ENCODE data around the gene GATAD2A. TPM values are rescaled to one million over a fixed set of nuclear protein-coding genes. Genes with fewer than 3 reads are reported as not detected.
A peak's percentile ranks its signal among the peaks of the same experiment; 100 is the strongest.

GATAD2A gene
- polyA plus RNA-seq, 1 experiment = 22.0 TPM

DNA sequence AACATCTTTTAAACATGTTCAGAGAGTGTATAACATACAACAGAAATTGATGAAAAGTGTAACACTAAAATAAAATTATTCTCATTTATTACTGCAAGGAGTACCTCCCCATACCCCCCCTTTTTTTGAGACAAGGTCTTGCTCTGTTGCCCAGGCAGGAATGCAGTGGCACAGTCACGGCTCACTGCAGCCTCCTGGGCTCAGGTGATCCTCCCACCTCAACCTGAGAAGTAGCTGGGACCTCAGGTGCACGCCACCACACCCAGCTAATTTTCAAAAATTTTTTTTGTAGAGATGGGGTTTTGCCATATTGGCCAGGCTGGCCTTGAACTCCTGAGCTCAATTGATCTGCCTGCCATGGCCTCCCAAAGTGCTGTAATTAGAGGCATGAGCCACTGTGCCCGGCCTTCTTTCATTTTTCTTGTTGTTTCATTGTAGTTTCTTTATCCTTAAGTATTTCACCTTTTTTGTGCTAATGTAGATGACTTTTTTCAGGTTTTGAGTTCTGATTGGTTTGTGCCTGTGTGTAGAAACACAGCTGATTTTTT, 28.3 kb downstream of the GATAD2A start:
- Histone ChIP-seq H3K27me3 (ENCODE audit: control insufficient read depth, insufficient read depth, low read length) (no peaks in the 10 kb centered on the region), H3K27ac (ENCODE audit: low read depth, low read length) (no peak overlapping the region), H3K9me3 (ENCODE audit: control insufficient read depth, insufficient read depth, low read length) (no peaks in the 10 kb centered on the region), H3K4me3 (ENCODE audit: low read depth, low read length) (no peak overlapping the region)
- ChIA-PET CTCF (interaction anchor here (0.5 to 0.6 kb wide), 2 partner anchors 149 to 175 kb away, joined by 3 to 6 read pairs; no protein-coding TSS in a partner anchor), POLR2A (no interaction called here)
- no peak for TF ChIP-seq CTCF (IDR thresholded peaks at IDR 0.05; ENCODE audit: low read depth, low read length)
- no peak for DNase-seq (ENCODE audit: low read depth, low spot score)

- no peak for TF ChIP-seq CTCF (IDR thresholded peaks at IDR 0.05; ENCODE audit: low read depth, low read length)
- ChIA-PET POLR2A (no interaction called here), CTCF (no interaction called here)
- H3K27me3 ChIP-seq (ENCODE audit: control insufficient read depth, insufficient read depth, low read length) = no peaks in the 10 kb centered on the region
- H3K4me3 ChIP-seq (ENCODE audit: low read depth, low read length) = no peak overlapping the region
- peak overlapping the region; percentile 2 for H3K27ac ChIP-seq (ENCODE audit: low read depth, low read length)
- DNase-seq (ENCODE audit: low read depth, low spot score) = no peak
- H3K9me3 ChIP-seq (ENCODE audit: control insufficient read depth, insufficient read depth, low read length) = no peaks in the 10 kb centered on the region
These were observed 29.1 kb downstream of the GATAD2A start for GRCh38 chr19:19434483-19435045.

- POLR2A ChIA-PET = no interaction called here
- CTCF ChIA-PET = no interaction called here
- TF ChIP-seq CTCF (IDR thresholded peaks at IDR 0.05; ENCODE audit: low read depth, low read length) = no peak
These were observed 30.7 kb downstream of the GATAD2A start for GRCh38 chr19:19436137-19436691.

DNA sequence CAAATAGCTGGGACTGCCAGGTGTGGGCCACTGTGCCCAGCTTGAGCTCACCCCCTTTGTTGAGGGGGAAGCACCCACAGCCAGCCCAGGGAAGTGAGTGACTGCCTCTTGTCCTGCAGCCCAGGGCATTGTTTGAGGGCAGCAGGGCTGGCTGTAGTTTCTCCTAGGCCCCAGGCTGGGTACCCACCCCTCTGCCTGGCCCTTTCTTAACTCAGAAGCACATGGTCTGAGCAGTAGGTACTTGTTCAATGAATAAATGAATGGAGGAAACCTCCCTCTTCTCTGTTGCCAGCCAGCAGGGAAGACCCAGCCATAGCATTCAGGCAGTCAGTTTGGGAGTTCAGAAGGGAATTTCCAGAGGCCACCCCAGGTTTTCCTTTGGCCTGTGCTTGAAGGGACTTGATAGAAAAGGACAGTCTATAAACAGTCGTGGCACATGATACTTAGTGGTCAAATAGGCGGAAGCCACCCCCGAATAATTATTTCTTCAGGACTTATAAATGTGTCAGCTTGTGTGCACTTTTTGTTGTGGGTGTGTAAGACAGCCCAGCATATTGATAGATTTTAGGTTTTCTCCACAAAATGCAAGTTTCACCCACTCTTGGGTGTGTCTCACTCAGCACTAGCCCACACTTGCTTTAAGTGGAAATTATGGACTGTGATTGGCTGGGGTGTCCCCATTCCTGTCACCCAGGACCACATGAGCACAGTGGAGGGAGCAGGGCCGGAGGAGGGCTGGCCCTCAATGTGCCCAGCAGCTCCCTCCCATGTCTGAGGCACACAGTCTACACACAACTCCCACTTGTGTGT, 33.1 kb downstream of the GATAD2A start:
- no peak for DNase-seq (ENCODE audit: low read depth, low spot score)
- Histone ChIP-seq H3K9me3 (ENCODE audit: control insufficient read depth, insufficient read depth, low read length) (no peaks in the 10 kb centered on the region), H3K4me3 (ENCODE audit: low read depth, low read length) (no peak overlapping the region), H3K27me3 (ENCODE audit: control insufficient read depth, insufficient read depth, low read length) (no peaks in the 10 kb centered on the region), H3K27ac (ENCODE audit: low read depth, low read length) (no peak overlapping the region)
- CTCF ChIA-PET = no interaction called here
- POLR2A ChIA-PET = no interaction called here
- no peak for TF ChIP-seq CTCF (IDR thresholded peaks at IDR 0.05; ENCODE audit: low read depth, low read length)

More at GRCh38 chr19:19436137-19436691, 30.7 kb downstream of the GATAD2A start:
- DNase-seq (ENCODE audit: low read depth, low spot score) = no peak
- Histone ChIP-seq H3K27me3 (ENCODE audit: control insufficient read depth, insufficient read depth, low read length) (no peaks in the 10 kb centered on the region), H3K9me3 (ENCODE audit: control insufficient read depth, insufficient read depth, low read length) (no peaks in the 10 kb centered on the region), H3K27ac (ENCODE audit: low read depth, low read length) (no peak overlapping the region), H3K4me3 (ENCODE audit: low read depth, low read length) (no peak overlapping the region)

DNA sequence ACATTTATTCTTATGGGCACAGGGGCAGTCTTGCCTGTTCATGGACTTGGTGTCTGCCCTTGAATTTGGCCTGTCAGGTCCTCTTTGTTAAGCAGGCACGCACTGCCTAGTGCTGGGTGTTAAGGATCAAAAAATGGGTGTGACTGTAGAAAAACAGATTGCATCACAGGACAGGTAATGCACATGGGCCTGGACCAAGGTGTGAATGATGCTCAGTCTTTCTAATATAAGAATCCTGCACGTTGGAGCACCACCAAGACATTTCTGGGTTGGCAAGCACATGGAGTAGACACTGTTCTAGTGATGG, 33.7 kb downstream of the GATAD2A start:
- no peaks in the 10 kb centered on the region for H3K9me3 ChIP-seq (ENCODE audit: control insufficient read depth, insufficient read depth, low read length)
- H3K27ac ChIP-seq (ENCODE audit: low read depth, low read length) = no peak overlapping the region
- no peak for TF ChIP-seq CTCF (IDR thresholded peaks at IDR 0.05; ENCODE audit: low read depth, low read length)
- no peaks in the 10 kb centered on the region for H3K27me3 ChIP-seq (ENCODE audit: control insufficient read depth, insufficient read depth, low read length)
- no peak overlapping the region for H3K4me3 ChIP-seq (ENCODE audit: low read depth, low read length)
- DNase-seq (ENCODE audit: low read depth, low spot score) = no peak
- POLR2A ChIA-PET = no interaction called here
- CTCF ChIA-PET = no interaction called here

Measured in AG04450 (cell line).